ENCODE data around the gene MTHFS. TPM values are rescaled to one million over a fixed set of nuclear protein-coding genes. Genes with fewer than 3 reads are reported as not detected.

Gene MTHFS
- total and polyA plus RNA-seq, 8 donors = 5.7 to 101 (median 48.1) TPM; not detected in 2

DNA sequence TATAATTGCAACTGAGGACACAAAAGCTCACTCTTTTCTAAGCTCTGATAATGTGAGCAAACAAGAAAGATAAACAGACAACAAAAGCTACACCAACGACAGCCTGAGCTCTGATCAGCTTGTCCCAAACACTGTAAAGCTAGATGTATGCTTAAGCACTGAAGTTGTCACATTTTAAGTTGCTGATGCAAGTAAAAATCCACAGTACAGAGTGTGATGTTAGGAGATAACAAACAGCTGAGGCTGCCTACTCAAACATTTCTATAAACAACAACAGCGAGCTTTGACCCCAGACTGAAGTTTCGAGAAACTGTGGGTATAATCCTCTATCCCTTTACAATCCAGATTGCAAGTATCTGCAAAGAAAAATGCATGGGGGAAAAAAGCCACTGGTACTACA is 10.7 kb downstream of the MTHFS start:
- no peaks in the 10 kb centered on the region for H3K27me3 ChIP-seq
- H3K27ac ChIP-seq = peak overlapping the region in 3 of 5 donors; percentile 11 to 48 (median 39)
- no peak overlapping the region for H3K4me3 ChIP-seq
- WGBS, 5 donors = 27 to 54% (median 39%) methylated on average over 3 of the region's 3 CpGs
- intact Hi-C loops (cut with DNase I; ENCODE audit: low total_unique reads) = loop anchor here (10.0 kb wide), 1 partner anchor 109 kb away; no protein-coding TSS in a partner anchor
- no peak for TF ChIP-seq POLR2A (IDR thresholded peaks at IDR 0.05)
- TF ChIP-seq, protein P1, sequence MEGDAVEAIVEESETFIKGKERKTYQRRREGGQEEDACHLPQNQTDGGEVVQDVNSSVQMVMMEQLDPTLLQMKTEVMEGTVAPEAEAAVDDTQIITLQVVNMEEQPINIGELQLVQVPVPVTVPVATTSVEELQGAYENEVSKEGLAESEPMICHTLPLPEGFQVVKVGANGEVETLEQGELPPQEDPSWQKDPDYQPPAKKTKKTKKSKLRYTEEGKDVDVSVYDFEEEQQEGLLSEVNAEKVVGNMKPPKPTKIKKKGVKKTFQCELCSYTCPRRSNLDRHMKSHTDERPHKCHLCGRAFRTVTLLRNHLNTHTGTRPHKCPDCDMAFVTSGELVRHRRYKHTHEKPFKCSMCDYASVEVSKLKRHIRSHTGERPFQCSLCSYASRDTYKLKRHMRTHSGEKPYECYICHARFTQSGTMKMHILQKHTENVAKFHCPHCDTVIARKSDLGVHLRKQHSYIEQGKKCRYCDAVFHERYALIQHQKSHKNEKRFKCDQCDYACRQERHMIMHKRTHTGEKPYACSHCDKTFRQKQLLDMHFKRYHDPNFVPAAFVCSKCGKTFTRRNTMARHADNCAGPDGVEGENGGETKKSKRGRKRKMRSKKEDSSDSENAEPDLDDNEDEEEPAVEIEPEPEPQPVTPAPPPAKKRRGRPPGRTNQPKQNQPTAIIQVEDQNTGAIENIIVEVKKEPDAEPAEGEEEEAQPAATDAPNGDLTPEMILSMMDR (IDR thresholded peaks at IDR 0.05) = no peak
- no peak for TF ChIP-seq POLR2AphosphoS5 (IDR thresholded peaks at IDR 0.05)
- TF ChIP-seq EP300 (IDR thresholded peaks at IDR 0.05) = no peak
- peaks cover 10 to 44% (median 19%) of the 10 kb centered on the region in 4 donors for H3K4me1 ChIP-seq
- H3K9me3 ChIP-seq = no peaks in the 10 kb centered on the region
- peaks cover 0 to 51% (median 38%) of the 10 kb centered on the region in 4 donors for H3K36me3 ChIP-seq
- no peak for DNase-seq

DNA sequence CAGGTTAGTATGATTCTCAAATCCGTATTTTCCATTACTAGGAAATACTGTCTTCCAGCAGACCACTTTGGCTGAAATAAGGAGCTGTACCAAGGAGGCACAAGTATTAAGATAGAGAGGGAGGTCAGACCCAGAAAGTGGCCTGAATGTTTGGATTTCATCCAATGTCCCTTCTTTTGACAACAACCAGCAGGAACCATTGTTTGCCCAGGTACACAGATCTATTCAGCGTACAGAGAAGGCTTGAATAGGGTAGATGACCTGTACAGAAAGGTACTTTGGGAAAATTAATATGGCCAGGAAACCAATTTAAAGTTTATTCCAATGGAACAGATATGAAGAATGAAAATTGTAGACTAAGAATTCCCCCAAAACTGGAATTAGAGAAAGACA is 12.6 kb downstream of the MTHFS start:
- Histone ChIP-seq H3K36me3 (peaks cover 11 to 62% (median 54%) of the 10 kb centered on the region in 4 donors), H3K4me1 (peaks cover 10 to 44% (median 19%) of the 10 kb centered on the region in 4 donors), H3K27me3 (no peaks in the 10 kb centered on the region), H3K9me3 (peaks cover 0 to 11% (median under 1%) of the 10 kb centered on the region in 4 donors), H3K4me3 (no peak overlapping the region), H3K27ac (no peak overlapping the region)
- 37 to 69% (median 52%) methylated on average over 2 of the region's 2 CpGs for WGBS, 5 donors
- TF ChIP-seq EP300 (IDR thresholded peaks at IDR 0.05) (no peak), POLR2A (IDR thresholded peaks at IDR 0.05) (no peak), POLR2AphosphoS5 (IDR thresholded peaks at IDR 0.05) (no peak)
- TF ChIP-seq, protein P1 (IDR thresholded peaks at IDR 0.05) = no peak
- intact Hi-C loops (cut with DNase I; ENCODE audit: low total_unique reads) = loop anchor here (10.0 kb wide), 1 partner anchor 111 kb away; no protein-coding TSS in a partner anchor
- DNase-seq = no peak

DNA sequence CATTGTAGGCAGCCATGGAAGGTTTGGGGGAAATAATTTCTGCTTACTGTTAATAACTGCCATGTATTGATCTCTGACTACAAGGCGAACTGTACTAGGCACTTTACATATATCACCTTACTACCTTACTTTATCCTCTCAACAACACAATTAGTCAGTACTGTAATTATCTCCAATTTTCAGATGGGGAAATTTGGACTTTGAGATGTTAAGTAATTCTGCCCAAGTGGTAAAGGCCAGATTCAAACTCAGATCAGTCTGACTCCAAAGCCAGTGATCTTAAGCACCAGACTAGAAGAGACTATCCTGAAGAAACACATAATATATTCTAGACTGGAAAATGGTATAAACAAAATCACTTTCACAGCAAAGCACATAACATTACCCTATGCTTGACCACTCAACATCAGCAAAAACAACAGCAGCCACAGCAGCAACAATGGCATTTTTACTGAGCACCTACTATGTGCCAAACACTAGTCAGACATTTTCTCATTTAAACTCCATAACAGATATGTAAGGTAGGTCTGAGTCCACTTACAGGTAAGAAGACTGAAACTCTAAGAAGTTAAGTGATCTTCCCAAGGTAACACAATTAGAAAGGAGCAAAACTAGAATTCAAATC is 13.1 kb downstream of the MTHFS start:
- Histone ChIP-seq H3K4me3 (no peak overlapping the region), H3K27ac (no peak overlapping the region), H3K9me3 (peaks cover 0 to 16% (median 3%) of the 10 kb centered on the region in 4 donors), H3K36me3 (peaks cover 11 to 62% (median 54%) of the 10 kb centered on the region in 4 donors), H3K4me1 (peaks cover 10 to 44% (median 19%) of the 10 kb centered on the region in 4 donors), H3K27me3 (no peaks in the 10 kb centered on the region)
- intact Hi-C loops (cut with DNase I; ENCODE audit: low total_unique reads) = loop anchor here (10.0 kb wide), 1 partner anchor 111 kb away; no protein-coding TSS in a partner anchor
- TF ChIP-seq POLR2AphosphoS5 (IDR thresholded peaks at IDR 0.05) (no peak), POLR2A (IDR thresholded peaks at IDR 0.05) (no peak), EP300 (IDR thresholded peaks at IDR 0.05) (no peak)
- TF ChIP-seq, protein P1 (IDR thresholded peaks at IDR 0.05) = no peak
- no peak for DNase-seq
- 88 to 100% (median 98%) methylated on average over 1 of the region's 1 CpG for WGBS, 5 donors

DNA sequence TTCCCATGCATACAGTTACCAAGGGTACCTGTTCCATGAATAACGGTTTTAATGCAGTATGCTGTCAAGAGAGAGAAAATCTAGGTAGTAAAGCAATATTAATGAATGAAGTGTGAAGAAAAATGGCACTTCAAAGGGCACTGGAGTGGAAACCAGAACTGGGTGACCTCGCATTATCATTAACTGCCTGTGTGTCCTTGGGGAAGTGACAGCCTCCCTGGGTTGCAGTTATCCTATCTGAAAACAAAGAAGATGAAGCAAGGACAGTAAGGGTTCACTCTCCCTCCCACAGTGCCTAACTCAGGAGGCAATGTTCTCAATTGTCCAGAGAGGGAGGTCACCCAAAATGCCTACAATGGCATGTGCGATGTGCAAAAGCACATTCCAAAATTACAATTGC is 15.1 kb downstream of the MTHFS start:
- 79 to 88% (median 85%) methylated on average over 3 of the region's 3 CpGs for WGBS, 5 donors

More for the DNA sequence above, 15.1 kb downstream of the MTHFS start:
- Histone ChIP-seq H3K4me1 (peaks cover 1 to 25% (median 9%) of the 10 kb centered on the region in 4 donors), H3K4me3 (no peak overlapping the region), H3K36me3 (peaks cover 17 to 72% (median 66%) of the 10 kb centered on the region in 4 donors), H3K27ac (no peak overlapping the region), H3K27me3 (no peaks in the 10 kb centered on the region), H3K9me3 (peaks cover 0 to 36% (median 23%) of the 10 kb centered on the region in 4 donors)
- no peak for DNase-seq
- TF ChIP-seq EP300 (IDR thresholded peaks at IDR 0.05) (no peak), POLR2AphosphoS5 (IDR thresholded peaks at IDR 0.05) (no peak), POLR2A (IDR thresholded peaks at IDR 0.05) (no peak)
- TF ChIP-seq, protein P1 (IDR thresholded peaks at IDR 0.05) = no peak
- intact Hi-C loops (cut with DNase I; ENCODE audit: low total_unique reads) = loop anchor here (10.0 kb wide), 1 partner anchor 113 kb away; no protein-coding TSS in a partner anchor
